MM.1S (cell line): Measurements from ENCODE around the gene SERPINE2.

ENCODE experiments used
- EZH2 ChIP-seq: fragments of 300-600 bp; sonication (generic); optimal IDR thresholded peaks from 2 replicates; pipeline ENCODE3; 2017; ENCODE audit warnings: low read depth, mild to moderate bottlenecking, antibody characterized with exemption, low read length, mixed read lengths
- TF ChIP-seq, protein P1 (sequence below): fragments of 300-600 bp; sonication (generic); IDR thresholded peaks from 2 replicates; pipeline ENCODE4 v1.5.1; 2016; ENCODE audit warnings: antibody characterized with exemption, low read length, mixed read lengths

GRCh38 chr2:224022486-224022885, 16.6 kb downstream of the SERPINE2 start:
- no peak for TF ChIP-seq EZH2
- TF ChIP-seq, protein P1, sequence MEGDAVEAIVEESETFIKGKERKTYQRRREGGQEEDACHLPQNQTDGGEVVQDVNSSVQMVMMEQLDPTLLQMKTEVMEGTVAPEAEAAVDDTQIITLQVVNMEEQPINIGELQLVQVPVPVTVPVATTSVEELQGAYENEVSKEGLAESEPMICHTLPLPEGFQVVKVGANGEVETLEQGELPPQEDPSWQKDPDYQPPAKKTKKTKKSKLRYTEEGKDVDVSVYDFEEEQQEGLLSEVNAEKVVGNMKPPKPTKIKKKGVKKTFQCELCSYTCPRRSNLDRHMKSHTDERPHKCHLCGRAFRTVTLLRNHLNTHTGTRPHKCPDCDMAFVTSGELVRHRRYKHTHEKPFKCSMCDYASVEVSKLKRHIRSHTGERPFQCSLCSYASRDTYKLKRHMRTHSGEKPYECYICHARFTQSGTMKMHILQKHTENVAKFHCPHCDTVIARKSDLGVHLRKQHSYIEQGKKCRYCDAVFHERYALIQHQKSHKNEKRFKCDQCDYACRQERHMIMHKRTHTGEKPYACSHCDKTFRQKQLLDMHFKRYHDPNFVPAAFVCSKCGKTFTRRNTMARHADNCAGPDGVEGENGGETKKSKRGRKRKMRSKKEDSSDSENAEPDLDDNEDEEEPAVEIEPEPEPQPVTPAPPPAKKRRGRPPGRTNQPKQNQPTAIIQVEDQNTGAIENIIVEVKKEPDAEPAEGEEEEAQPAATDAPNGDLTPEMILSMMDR: no peak
